Measurements from ENCODE around the gene CCDC18. TPM values are rescaled to one million over a fixed set of nuclear protein-coding genes. Genes with fewer than 3 reads are reported as not detected.

CCDC18 gene, protein sequence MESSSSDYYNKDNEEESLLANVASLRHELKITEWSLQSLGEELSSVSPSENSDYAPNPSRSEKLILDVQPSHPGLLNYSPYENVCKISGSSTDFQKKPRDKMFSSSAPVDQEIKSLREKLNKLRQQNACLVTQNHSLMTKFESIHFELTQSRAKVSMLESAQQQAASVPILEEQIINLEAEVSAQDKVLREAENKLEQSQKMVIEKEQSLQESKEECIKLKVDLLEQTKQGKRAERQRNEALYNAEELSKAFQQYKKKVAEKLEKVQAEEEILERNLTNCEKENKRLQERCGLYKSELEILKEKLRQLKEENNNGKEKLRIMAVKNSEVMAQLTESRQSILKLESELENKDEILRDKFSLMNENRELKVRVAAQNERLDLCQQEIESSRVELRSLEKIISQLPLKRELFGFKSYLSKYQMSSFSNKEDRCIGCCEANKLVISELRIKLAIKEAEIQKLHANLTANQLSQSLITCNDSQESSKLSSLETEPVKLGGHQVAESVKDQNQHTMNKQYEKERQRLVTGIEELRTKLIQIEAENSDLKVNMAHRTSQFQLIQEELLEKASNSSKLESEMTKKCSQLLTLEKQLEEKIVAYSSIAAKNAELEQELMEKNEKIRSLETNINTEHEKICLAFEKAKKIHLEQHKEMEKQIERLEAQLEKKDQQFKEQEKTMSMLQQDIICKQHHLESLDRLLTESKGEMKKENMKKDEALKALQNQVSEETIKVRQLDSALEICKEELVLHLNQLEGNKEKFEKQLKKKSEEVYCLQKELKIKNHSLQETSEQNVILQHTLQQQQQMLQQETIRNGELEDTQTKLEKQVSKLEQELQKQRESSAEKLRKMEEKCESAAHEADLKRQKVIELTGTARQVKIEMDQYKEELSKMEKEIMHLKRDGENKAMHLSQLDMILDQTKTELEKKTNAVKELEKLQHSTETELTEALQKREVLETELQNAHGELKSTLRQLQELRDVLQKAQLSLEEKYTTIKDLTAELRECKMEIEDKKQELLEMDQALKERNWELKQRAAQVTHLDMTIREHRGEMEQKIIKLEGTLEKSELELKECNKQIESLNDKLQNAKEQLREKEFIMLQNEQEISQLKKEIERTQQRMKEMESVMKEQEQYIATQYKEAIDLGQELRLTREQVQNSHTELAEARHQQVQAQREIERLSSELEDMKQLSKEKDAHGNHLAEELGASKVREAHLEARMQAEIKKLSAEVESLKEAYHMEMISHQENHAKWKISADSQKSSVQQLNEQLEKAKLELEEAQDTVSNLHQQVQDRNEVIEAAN (N-terminal part only)
- total RNA-seq (1 to 10 TPM; 2.7 to 5.7 (median 3.5) TPM), polyA plus RNA-seq (2.4 TPM)
- long read RNA-seq, donor 1, partial matches to known transcripts = 1 of 6 reads
- long read RNA-seq, donor 1, other reads (novel, unspliced or antisense) = 5 of 6 reads
- long read RNA-seq, donor 2, partial matches to known transcripts = 0 of 1 reads
- long read RNA-seq, donor 2, other reads (novel, unspliced or antisense) = 1 of 1 reads
- long read RNA-seq, donor 3, partial matches to known transcripts = 7 of 15 reads
- long read RNA-seq, donor 3, other reads (novel, unspliced or antisense) = 8 of 15 reads
- long read RNA-seq, donor 4, partial matches to known transcripts = 0 of 1 reads
- long read RNA-seq, donor 4, other reads (novel, unspliced or antisense) = 1 of 1 reads

DNA sequence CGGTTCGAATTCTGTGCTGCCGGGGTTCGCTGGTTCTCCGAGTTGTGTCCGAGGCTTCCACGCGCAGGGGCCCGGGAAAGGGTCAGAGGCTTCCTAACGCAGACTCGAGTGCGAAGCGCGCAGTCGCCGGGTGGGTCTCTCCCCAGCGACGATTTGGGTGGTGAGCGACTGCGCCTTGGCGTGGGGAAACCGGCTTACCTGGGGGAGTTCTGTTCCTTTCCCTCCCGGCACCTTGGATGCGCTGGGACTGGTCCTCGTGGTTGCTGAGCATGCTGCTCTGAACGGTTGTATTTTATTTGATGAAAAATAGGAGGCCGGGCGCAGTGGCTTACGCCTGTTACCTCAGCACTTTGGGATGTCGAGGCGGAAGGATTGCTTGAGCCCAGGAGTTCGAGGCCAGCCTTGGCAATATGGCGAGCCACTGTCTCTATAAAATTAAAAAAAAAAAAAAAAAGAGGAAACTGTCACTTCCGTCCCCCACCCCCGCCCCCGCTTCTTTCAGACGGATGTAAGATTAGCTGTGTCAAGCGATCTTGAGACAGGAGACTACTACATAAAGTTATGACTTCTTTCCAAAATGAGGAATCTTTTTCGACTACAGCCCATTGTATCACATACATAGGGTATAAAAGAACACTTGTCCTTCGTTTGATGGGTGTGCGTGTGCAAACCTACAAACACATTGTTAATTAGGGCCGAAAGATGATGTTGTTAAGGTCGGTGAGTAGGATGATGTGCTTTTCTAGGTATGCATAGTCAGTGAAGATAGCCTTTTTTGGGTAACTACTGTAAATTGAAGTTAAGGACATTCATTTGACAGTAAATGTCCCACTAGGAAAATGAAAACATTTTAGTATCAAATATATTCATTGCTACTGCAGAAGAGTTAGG lies at the start of gene CCDC18:
Gene CCDC18 (plus strand): TSS at position 2 of the 891 bp plus-strand sequence. CDS start 2,638 bp downstream, outside the sequence.
- intact Hi-C loops (cut with DNase I) = no loop called here
- Histone ChIP-seq H3K4me3 (ENCODE audit: low read length) (peak within 1 kb of the TSS; percentile 85), H3K9me3 (ENCODE audit: control insufficient read depth, low read length) (no peaks in the 10 kb centered on the region), H3K4me1 (ENCODE audit: control insufficient read depth, insufficient read depth, low read length) (no peaks in the 10 kb centered on the region), H3K27me3 (ENCODE audit: control insufficient read depth, insufficient read depth) (no peaks in the 10 kb centered on the region), H3K27ac (ENCODE audit: low read length) (peak within 1 kb of the TSS; percentile 100)
- ATAC-seq (no peak), DNase-seq (no peak)
- WGBS = 2% methylated on average over 43 of the region's 43 CpGs

DNA sequence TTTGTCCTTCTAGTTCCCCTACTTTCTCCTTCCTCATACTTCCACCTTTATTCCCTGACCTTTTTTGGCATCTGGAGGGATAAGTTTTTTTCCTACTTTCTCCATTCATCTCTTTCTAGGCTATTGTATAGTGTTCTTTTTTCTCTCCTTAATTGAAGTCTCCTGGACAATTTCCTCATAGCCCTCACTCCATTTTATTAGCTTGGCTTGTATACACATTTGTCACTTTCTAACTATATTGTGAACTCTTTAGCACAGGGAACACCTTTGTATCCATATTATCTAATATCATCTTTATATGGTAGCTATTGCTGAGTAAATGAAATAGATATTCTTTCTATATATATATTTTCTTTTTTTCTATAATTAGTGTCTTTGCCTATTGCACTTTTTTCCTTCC lies 47.9 kb upstream of the CCDC18 start:
- DNase-seq (no peak), ATAC-seq (no peak)
- intact Hi-C loops (cut with DNase I) = no loop called here
- Histone ChIP-seq H3K4me1 (ENCODE audit: control insufficient read depth, insufficient read depth, low read length) (no peaks in the 10 kb centered on the region), H3K4me3 (ENCODE audit: low read length) (no peak overlapping the region), H3K9me3 (ENCODE audit: control insufficient read depth, low read length) (no peaks in the 10 kb centered on the region), H3K27me3 (ENCODE audit: control insufficient read depth, insufficient read depth) (no peaks in the 10 kb centered on the region), H3K27ac (ENCODE audit: low read length) (no peak overlapping the region)

DNA sequence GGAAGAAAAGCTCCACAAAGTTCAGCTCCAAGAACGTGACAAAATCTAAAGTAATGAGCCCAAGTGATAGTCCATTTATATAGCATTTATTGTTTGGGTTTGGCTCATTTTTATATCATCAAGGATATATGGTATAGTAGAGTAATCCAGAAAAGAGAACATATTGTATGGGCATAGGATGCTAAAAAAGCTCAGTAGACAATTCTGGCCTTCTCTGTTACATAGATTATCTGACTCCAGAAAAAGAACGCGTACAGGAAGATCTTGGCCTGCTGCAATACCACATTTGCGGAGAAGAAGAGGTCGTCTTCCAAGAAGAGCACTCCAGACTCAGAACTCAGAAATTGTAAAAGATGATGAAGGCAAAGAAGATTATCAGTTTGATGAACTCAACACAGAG lies 44.1 kb upstream of the CCDC18 start:
- H3K9me3 ChIP-seq (ENCODE audit: control insufficient read depth, low read length) = no peaks in the 10 kb centered on the region
- H3K27me3 ChIP-seq (ENCODE audit: control insufficient read depth, insufficient read depth) = no peaks in the 10 kb centered on the region
- ATAC-seq (no peak), DNase-seq (no peak)
- H3K27ac ChIP-seq (ENCODE audit: low read length) = no peak overlapping the region
- no peak overlapping the region for H3K4me3 ChIP-seq (ENCODE audit: low read length)
- intact Hi-C loops (cut with DNase I) = no loop called here
- H3K4me1 ChIP-seq (ENCODE audit: control insufficient read depth, insufficient read depth, low read length) = no peaks in the 10 kb centered on the region
- 95% methylated on average over 5 of the region's 5 CpGs for WGBS

DNA sequence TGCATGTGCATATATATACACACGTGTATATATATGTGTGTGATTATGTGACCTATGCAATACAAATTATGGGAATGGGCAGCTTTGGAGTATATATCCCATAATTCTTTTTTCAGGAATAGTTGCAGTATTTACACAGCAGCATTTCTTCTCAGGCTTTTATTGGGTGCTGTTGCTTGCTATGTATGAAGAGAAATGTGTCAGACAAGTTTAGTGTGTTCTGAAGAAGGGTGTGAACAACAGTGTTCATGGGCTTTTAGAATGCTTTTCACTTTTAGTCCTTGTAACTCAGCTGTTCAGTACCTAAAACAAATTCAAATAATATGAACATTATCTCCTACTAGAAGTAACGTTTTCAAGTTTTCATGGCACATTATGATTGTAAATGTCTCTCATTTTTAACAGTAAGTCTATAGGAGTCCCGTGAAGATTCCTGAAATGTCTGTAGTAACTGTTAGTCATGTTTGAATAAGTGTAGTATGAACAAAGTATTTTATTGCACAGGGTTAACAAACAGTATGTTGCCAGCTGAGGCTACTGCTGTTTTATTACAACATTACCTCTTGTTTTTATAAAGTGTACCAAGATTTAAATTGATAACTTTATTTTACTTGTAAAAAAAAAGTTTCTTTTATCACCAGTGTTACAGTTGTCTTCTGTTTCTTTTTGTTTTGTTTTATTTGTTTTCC lies 42.8 kb upstream of the CCDC18 start:
- Histone ChIP-seq H3K27ac (ENCODE audit: low read length) (no peak overlapping the region), H3K4me1 (ENCODE audit: control insufficient read depth, insufficient read depth, low read length) (no peaks in the 10 kb centered on the region), H3K4me3 (ENCODE audit: low read length) (no peak overlapping the region), H3K9me3 (ENCODE audit: control insufficient read depth, low read length) (no peaks in the 10 kb centered on the region), H3K27me3 (ENCODE audit: control insufficient read depth, insufficient read depth) (no peaks in the 10 kb centered on the region)
- ATAC-seq (no peak), DNase-seq (no peak)
- 62% methylated on average over 3 of the region's 3 CpGs for WGBS
- intact Hi-C loops (cut with DNase I) = no loop called here

DNA sequence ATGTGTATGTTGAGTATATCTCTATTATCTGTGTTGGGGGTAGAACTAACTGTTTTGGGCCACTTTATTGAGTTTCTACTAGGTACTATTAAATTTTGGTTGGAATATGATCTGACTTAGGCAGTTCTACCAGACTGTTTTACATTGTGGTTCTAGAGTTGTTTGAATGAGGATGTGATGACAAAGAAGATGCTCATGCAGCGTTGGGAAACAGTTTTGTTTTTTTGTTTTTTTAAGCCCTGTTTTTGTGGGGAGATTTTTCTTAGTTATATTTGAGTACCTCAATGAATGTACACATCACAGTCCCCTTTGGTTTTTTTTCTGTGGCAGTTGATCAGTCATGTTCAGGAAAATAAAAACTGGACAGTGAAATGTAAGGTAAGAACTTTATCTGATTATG lies 40.4 kb upstream of the CCDC18 start:
- WGBS = 78% methylated on average over 1 of the region's 1 CpG

DNA sequence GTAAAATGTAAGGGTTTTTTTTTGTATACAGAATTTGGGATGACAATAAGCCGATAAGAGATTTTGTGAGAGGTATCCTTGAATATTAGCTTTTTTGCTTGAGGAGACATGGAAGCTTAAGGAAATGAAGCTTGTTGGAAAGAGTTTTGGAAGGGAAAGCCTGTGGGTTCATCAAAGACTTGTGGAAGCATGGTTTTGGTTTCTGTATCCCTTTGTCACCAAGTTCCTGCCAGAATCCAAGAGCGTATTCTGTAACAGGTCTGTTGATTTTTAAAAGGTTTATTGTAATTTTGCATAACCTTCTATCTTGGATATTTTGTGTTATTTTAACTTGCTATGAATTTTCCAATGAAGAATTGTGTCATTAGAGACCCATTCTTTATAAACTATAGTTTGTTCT lies 38.4 kb upstream of the CCDC18 start:
- 99% methylated on average over 2 of the region's 2 CpGs for WGBS
- DNase-seq (no peak), ATAC-seq (no peak)
- no peak overlapping the region for H3K4me3 ChIP-seq (ENCODE audit: low read length)
- H3K4me1 ChIP-seq (ENCODE audit: control insufficient read depth, insufficient read depth, low read length) = no peaks in the 10 kb centered on the region
- intact Hi-C loops (cut with DNase I) = no loop called here
- H3K9me3 ChIP-seq (ENCODE audit: control insufficient read depth, low read length) = no peaks in the 10 kb centered on the region
- no peaks in the 10 kb centered on the region for H3K27me3 ChIP-seq (ENCODE audit: control insufficient read depth, insufficient read depth)
- H3K27ac ChIP-seq (ENCODE audit: low read length) = no peak overlapping the region

More for the DNA sequence above, 40.4 kb upstream of the CCDC18 start:
- ATAC-seq (no peak), DNase-seq (no peak)
- Histone ChIP-seq H3K4me3 (ENCODE audit: low read length) (no peak overlapping the region), H3K27me3 (ENCODE audit: control insufficient read depth, insufficient read depth) (no peaks in the 10 kb centered on the region), H3K27ac (ENCODE audit: low read length) (no peak overlapping the region), H3K9me3 (ENCODE audit: control insufficient read depth, low read length) (no peaks in the 10 kb centered on the region), H3K4me1 (ENCODE audit: control insufficient read depth, insufficient read depth, low read length) (no peaks in the 10 kb centered on the region)
- intact Hi-C loops (cut with DNase I) = no loop called here

DNA sequence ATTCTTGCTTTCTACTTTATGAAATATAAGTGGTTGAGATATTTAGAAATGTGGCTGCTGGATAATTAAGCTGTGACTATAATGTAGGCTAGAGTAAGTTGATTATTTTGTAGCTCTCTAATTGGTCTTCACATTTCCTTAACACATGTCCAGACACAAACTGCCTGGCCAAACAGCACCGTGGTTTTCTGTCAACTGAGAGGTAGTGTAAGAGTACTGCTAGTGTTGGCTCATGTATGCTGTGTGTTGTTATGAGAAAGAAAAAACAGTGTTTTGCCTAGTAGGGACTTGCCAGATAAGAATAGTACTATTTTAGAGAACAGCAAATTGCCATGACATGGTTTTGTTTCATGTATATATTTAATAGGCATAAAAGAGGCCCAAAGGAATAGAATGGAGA lies 37.4 kb upstream of the CCDC18 start:
- H3K4me3 ChIP-seq (ENCODE audit: low read length) = no peak overlapping the region
- peaks cover under 1% of the 10 kb centered on the region for H3K4me1 ChIP-seq (ENCODE audit: control insufficient read depth, insufficient read depth, low read length)
- no peaks in the 10 kb centered on the region for H3K9me3 ChIP-seq (ENCODE audit: control insufficient read depth, low read length)
- intact Hi-C loops (cut with DNase I) = no loop called here
- ATAC-seq (no peak), DNase-seq (no peak)
- no peak overlapping the region for H3K27ac ChIP-seq (ENCODE audit: low read length)
- no peaks in the 10 kb centered on the region for H3K27me3 ChIP-seq (ENCODE audit: control insufficient read depth, insufficient read depth)
- WGBS = 34% methylated on average over 1 of the region's 1 CpG

DNA sequence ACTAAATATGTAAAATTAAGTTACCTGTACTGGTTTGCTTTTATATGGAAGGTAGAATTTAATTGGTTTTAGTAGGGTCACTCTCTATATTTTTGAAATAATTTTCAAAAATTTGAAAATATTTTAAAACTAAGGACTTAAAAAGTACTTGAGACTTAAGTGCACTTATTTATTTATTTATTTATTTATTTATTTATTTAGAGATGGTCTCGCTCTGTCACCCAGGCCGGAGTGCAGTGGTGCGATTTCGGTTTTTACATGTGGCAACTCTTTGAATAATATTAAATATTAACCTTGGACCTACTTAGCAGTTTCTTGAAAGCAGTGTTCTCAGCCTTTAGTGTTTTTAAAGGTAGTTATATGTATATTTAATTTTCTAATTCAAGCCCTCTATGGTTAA lies 36.8 kb upstream of the CCDC18 start:
- ATAC-seq = no peak
- no peaks in the 10 kb centered on the region for H3K9me3 ChIP-seq (ENCODE audit: control insufficient read depth, low read length)
- no peak for DNase-seq
- WGBS = 97% methylated on average over 4 of the region's 4 CpGs
- no peak overlapping the region for H3K4me3 ChIP-seq (ENCODE audit: low read length)
- no peaks in the 10 kb centered on the region for H3K27me3 ChIP-seq (ENCODE audit: control insufficient read depth, insufficient read depth)
- intact Hi-C loops (cut with DNase I) = no loop called here
- no peak overlapping the region for H3K27ac ChIP-seq (ENCODE audit: low read length)
- H3K4me1 ChIP-seq (ENCODE audit: control insufficient read depth, insufficient read depth, low read length) = peaks cover 3% of the 10 kb centered on the region

DNA sequence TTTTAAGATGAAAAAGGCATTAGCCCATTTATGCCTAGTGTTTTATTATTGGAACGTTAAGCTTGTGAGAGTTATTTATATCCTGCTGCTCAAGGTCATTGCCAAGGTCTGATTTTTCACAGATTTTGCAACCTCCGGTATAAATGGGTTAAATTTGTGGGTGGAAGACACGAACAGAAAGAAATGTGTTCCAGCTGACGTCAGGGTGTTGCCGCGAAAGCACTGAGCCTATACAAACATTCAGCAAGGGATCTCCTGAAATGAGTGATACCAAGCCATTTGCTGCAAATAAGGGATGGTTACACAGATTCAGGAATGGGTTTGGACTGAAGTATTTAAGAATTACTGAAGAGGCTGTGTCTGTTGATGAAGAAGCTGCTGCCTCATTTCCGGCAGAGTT lies 32.5 kb upstream of the CCDC18 start:
- Histone ChIP-seq H3K4me3 (ENCODE audit: low read length) (no peak overlapping the region), H3K9me3 (ENCODE audit: control insufficient read depth, low read length) (no peaks in the 10 kb centered on the region), H3K4me1 (ENCODE audit: control insufficient read depth, insufficient read depth, low read length) (peaks cover 3% of the 10 kb centered on the region), H3K27ac (ENCODE audit: low read length) (no peak overlapping the region), H3K27me3 (ENCODE audit: control insufficient read depth, insufficient read depth) (no peaks in the 10 kb centered on the region)
- WGBS = 41% methylated on average over 7 of the region's 7 CpGs
- intact Hi-C loops (cut with DNase I) = no loop called here
- ATAC-seq (no peak), DNase-seq (no peak)
